ENCODE measurements around the gene INPP5E.
"Not testable (repeated sequence)": the region's sequence is repeated elsewhere in the genome, so short reads cannot be mapped to it uniquely, and the experiment has no call there.

INPP5E gene

DNA sequence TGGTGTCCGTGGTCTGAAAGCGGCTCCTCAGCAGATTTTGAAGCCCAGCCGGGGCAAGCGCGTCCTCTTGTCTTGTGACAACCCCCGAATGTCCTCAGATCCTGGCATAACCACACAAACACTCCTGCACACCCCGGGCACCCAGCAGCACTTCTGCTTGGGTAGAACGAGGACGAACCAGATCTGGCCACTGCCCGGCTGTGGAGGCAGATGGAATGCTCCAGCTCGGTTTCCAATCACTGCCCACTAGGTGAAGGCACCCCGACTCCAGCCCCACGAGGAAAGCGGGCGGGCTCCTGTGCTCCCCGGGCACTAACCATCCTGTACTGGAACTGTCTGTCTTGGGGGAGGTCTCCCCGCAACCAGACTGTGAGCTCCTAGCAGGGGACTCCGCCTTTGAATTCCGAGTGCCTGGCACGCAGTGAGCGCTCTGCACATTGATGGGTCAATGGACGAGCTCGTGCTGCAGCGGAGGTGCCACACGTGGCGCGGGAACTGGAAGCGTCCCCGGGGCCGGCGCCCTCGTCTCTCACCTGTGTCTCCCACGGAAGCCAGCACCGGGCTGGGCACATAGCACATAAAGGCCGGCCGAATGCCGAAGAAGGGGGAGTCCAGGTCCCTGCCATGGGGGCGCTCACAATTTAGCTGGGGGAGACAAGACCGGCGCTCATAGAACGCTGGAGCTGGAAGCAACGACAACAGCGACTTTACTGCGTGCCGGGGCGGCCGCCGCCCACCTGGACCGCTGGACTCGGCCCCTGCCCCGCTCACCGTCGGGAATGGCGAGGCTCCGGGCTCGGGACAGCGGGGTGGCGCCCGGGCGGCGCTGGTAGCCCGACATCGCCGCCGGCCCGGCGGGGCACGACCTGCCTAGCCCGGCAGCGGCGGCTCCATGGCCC is 29.8 kb downstream of the INPP5E start:
- TF ChIP-seq, protein P1, sequence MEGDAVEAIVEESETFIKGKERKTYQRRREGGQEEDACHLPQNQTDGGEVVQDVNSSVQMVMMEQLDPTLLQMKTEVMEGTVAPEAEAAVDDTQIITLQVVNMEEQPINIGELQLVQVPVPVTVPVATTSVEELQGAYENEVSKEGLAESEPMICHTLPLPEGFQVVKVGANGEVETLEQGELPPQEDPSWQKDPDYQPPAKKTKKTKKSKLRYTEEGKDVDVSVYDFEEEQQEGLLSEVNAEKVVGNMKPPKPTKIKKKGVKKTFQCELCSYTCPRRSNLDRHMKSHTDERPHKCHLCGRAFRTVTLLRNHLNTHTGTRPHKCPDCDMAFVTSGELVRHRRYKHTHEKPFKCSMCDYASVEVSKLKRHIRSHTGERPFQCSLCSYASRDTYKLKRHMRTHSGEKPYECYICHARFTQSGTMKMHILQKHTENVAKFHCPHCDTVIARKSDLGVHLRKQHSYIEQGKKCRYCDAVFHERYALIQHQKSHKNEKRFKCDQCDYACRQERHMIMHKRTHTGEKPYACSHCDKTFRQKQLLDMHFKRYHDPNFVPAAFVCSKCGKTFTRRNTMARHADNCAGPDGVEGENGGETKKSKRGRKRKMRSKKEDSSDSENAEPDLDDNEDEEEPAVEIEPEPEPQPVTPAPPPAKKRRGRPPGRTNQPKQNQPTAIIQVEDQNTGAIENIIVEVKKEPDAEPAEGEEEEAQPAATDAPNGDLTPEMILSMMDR (IDR thresholded peaks at IDR 0.05; ENCODE audit: control insufficient read depth, insufficient read depth, low read depth, low read length, missing control alignments) = no peak
- DNase-seq (ENCODE audit: low read depth) = no peak
- H3K4me3 ChIP-seq (ENCODE audit: control insufficient read depth, low read depth, low read length) = peak overlapping the region; percentile 100

GRCh38 chr9:136407911-136408310 is 31.7 kb downstream of the INPP5E start:
- TF ChIP-seq, protein P1 (IDR thresholded peaks at IDR 0.05; ENCODE audit: control insufficient read depth, insufficient read depth, low read depth, low read length, missing control alignments) = no peak
- no peak for DNase-seq (ENCODE audit: low read depth)
- H3K4me3 ChIP-seq (ENCODE audit: control insufficient read depth, low read depth, low read length) = no peak overlapping the region

DNA sequence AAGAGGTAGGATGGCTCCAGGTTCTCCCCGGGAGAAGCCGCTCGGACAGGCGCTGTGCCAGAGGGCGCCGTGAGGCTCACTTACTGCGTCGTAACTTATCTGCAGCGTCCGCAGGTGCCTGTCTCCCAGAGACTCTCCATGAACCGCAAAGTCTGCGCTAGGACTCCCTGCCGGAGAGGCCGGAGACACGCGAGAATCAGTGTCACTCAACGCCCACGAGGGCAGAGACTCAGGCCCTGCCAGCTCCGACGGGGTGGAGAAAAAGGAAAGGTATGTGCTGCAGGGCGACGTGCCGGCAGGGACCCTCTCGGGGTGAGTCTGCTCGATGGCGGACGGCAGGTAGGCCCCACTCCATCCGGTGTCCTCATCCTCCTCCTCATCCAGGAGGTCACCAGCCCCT is 32.6 kb downstream of the INPP5E start:
- not testable (repeated sequence) for H3K4me3 ChIP-seq (ENCODE audit: control insufficient read depth, low read depth, low read length); DNase-seq (ENCODE audit: low read depth)

GRCh38 chr9:136405904-136406303 is 33.7 kb downstream of the INPP5E start:
- not testable (repeated sequence) for DNase-seq (ENCODE audit: low read depth); H3K4me3 ChIP-seq (ENCODE audit: control insufficient read depth, low read depth, low read length)

DNA sequence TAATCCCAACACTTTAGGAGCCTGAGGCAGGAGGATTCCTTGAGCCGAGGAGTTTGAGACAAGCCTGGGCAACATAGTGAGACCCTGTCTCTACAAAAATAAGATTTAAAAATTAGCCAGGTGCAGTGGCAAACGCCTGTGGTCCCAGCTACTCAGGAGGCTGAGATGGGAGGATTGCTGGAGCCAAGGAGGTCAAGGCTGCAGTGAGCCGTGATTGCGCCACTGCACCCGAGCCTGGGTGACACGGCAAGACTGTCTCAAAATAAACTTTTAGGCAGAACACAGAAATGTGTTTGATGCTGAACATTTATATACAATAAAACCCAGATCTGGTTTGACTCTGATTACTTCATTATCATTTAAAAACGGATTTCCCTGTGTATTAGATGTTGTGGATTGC is 34.2 kb downstream of the INPP5E start:
- TF ChIP-seq, protein P1 (IDR thresholded peaks at IDR 0.05; ENCODE audit: control insufficient read depth, insufficient read depth, low read depth, low read length, missing control alignments) = no peak
- H3K4me3 ChIP-seq (ENCODE audit: control insufficient read depth, low read depth, low read length) = no peak overlapping the region
- no peak for DNase-seq (ENCODE audit: low read depth)

- TF ChIP-seq, protein P1 (IDR thresholded peaks at IDR 0.05; ENCODE audit: control insufficient read depth, insufficient read depth, low read depth, low read length, missing control alignments) = no peak
- DNase-seq (ENCODE audit: low read depth) = no peak
- no peak overlapping the region for H3K4me3 ChIP-seq (ENCODE audit: control insufficient read depth, low read depth, low read length)
Measured at GRCh38 chr9:136404801-136405136, 34.9 kb downstream of the INPP5E start.

DNA sequence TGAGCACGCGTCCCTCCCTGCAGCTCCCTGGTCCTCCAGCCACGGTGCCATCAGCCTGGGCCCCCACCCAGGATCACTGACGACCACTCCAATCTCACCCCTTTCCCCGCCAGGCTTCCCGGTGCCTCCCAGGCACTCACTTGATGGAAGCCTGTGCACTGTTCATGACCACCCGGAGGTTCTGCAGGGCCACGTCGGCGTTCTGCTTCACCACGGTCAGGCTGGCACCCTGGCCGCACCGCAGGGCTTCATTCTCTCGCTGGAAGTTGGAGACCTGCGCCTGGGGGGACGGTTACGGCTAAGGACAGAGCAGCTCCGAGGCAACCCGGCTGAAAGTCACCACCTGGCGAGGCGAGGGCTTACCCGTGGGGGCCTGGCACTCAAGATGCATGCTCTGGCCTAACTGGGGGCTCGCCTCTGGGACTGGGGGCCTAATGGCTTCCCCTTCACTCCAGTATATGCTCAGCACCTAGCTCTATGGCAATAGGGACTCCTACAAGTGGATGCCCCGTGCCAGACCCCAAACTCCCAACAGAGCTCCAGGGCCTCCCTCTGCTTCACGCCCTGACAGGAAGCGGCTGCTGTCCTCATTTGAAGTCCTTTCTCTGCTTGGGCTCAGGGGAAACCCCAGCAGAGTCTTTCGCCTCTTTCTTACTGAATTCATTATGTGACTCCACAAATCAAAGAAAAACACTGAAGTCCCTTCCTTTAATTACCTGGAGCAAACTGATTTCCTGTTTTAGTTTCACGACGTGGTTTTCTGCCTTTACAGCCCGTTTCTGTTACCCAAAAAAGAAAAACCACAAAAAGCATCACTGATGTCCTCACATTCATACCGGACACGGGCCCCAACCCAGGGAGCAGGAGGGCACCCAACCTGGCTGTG is 35.5 kb downstream of the INPP5E start:
- H3K4me3 ChIP-seq (ENCODE audit: control insufficient read depth, low read depth, low read length) = no peak overlapping the region
- TF ChIP-seq, protein P1 (IDR thresholded peaks at IDR 0.05; ENCODE audit: control insufficient read depth, insufficient read depth, low read depth, low read length, missing control alignments) = no peak
- no peak for DNase-seq (ENCODE audit: low read depth)

Measured in AG09309 (cell line).